ENCODE results near the gene ACACA.

The ACACA gene

GRCh38 chr17:37386462-37386861, 20.2 kb downstream of the ACACA start (continued):
- TF ChIP-seq PRDM4 (tag by site-specific recombination; IDR thresholded peaks at IDR 0.05) (no peak), IKZF3 (tag by site-specific recombination; IDR thresholded peaks at IDR 0.05) (no peak), ZNF16 (tag by site-specific recombination; IDR thresholded peaks at IDR 0.05; ENCODE audit: low read depth) (no peak), ZNF776 (tag by site-specific recombination; IDR thresholded peaks at IDR 0.05; ENCODE audit: borderline replicate concordance) (no peak), ZEB2 (tag by site-specific recombination; IDR thresholded peaks at IDR 0.05) (peak; percentile 63; the same call in 1 of the 2 replicates), ZNF76 (tag by site-specific recombination; IDR thresholded peaks at IDR 0.05; ENCODE audit: borderline replicate concordance, low read depth) (no peak), ZNF626 (tag by site-specific recombination; IDR thresholded peaks at IDR 0.05) (no peak), MZF1 (tag by site-specific recombination; IDR thresholded peaks at IDR 0.05; ENCODE audit: borderline replicate concordance) (no peak), SCRT1 (tag by site-specific recombination; IDR thresholded peaks at IDR 0.05; ENCODE audit: borderline replicate concordance) (no peak), ZFHX2 (tag by site-specific recombination; conservative IDR thresholded peaks at IDR 0.05) (no peak), ZNF560 (tag by site-specific recombination; IDR thresholded peaks at IDR 0.05; ENCODE audit: borderline replicate concordance) (no peak)
- TF ChIP-seq, protein P1, sequence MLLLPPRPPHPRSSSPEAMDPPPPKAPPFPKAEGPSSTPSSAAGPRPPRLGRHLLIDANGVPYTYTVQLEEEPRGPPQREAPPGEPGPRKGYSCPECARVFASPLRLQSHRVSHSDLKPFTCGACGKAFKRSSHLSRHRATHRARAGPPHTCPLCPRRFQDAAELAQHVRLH (tag by site-specific recombination; IDR thresholded peaks at IDR 0.05) = no peak
- TF ChIP-seq, protein P2, sequence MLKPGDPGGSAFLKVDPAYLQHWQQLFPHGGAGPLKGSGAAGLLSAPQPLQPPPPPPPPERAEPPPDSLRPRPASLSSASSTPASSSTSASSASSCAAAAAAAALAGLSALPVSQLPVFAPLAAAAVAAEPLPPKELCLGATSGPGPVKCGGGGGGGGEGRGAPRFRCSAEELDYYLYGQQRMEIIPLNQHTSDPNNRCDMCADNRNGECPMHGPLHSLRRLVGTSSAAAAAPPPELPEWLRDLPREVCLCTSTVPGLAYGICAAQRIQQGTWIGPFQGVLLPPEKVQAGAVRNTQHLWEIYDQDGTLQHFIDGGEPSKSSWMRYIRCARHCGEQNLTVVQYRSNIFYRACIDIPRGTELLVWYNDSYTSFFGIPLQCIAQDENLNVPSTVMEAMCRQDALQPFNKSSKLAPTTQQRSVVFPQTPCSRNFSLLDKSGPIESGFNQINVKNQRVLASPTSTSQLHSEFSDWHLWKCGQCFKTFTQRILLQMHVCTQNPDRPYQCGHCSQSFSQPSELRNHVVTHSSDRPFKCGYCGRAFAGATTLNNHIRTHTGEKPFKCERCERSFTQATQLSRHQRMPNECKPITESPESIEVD (tag by site-specific recombination; IDR thresholded peaks at IDR 0.05) = peak; percentile 84

GRCh38 chr17:37385474-37385990, 21.1 kb downstream of the ACACA start:
- H3K36me3 ChIP-seq (ENCODE audit: control insufficient read depth in 2 of 2, insufficient read depth in 1 of 2, low read length in 2 of 2) = no peaks in the 10 kb centered on the region; a peak in 1 of 3 replicates
- no peak overlapping the region for H3K4me3 ChIP-seq (ENCODE audit: low read depth, low read length)
- POLR2A ChIA-PET = interaction anchor here (1.1 kb wide), 1 partner anchor 22 kb away, joined by 3 read pairs; the partner anchor contains the start of genes ACACA and TADA2A
- CTCF ChIA-PET = interaction anchor here (0.7 to 10.9 kb wide), 4 partner anchors 10 to 786 kb away, joined by 3 to 141 read pairs (median 6); partner anchors contain the start of gene C17orf78
- H3K4me1 ChIP-seq (ENCODE audit: control insufficient read depth, insufficient read depth, low read length) = 0 out of 2 replicates have a peak, but pooled peaks cover 2% of the 10 kb centered on the region
- H3K27ac ChIP-seq (ENCODE audit: extremely low read depth, low read depth, low read length) = 0 out of 2 replicates have a peak overlapping the region, but pooled peaks have one; percentile 13
- H3K9me3 ChIP-seq (ENCODE audit: control insufficient read depth, insufficient read depth, low read depth, low read length) = no peaks in the 10 kb centered on the region
- TF ChIP-seq ZIC2 (tag by site-specific recombination; IDR thresholded peaks at IDR 0.05) (no peak), ZNF76 (tag by site-specific recombination; IDR thresholded peaks at IDR 0.05; ENCODE audit: borderline replicate concordance, low read depth) (no peak), ZNF146 (tag by site-specific recombination; IDR thresholded peaks at IDR 0.05) (no peak), ZEB2 (tag by site-specific recombination; IDR thresholded peaks at IDR 0.05) (no peak), PATZ1 (tag by site-specific recombination; IDR thresholded peaks at IDR 0.05) (no peak), ZNF214 (tag by site-specific recombination; IDR thresholded peaks at IDR 0.05; ENCODE audit: borderline replicate concordance) (no peak), ZNF18 (tag by site-specific recombination; IDR thresholded peaks at IDR 0.05) (no peak)
- TF ChIP-seq, protein P3, sequence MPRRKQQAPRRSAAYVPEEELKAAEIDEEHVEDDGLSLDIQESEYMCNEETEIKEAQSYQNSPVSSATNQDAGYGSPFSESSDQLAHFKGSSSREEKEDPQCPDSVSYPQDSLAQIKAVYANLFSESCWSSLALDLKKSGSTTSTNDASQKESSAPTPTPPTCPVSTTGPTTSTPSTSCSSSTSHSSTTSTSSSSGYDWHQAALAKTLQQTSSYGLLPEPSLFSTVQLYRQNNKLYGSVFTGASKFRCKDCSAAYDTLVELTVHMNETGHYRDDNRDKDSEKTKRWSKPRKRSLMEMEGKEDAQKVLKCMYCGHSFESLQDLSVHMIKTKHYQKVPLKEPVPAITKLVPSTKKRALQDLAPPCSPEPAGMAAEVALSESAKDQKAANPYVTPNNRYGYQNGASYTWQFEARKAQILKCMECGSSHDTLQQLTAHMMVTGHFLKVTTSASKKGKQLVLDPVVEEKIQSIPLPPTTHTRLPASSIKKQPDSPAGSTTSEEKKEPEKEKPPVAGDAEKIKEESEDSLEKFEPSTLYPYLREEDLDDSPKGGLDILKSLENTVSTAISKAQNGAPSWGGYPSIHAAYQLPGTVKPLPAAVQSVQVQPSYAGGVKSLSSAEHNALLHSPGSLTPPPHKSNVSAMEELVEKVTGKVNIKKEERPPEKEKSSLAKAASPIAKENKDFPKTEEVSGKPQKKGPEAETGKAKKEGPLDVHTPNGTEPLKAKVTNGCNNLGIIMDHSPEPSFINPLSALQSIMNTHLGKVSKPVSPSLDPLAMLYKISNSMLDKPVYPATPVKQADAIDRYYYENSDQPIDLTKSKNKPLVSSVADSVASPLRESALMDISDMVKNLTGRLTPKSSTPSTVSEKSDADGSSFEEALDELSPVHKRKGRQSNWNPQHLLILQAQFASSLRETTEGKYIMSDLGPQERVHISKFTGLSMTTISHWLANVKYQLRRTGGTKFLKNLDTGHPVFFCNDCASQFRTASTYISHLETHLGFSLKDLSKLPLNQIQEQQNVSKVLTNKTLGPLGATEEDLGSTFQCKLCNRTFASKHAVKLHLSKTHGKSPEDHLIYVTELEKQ (tag by site-specific recombination; IDR thresholded peaks at IDR 0.05; ENCODE audit: borderline replicate concordance) = no peak
- TF ChIP-seq, protein P4, sequence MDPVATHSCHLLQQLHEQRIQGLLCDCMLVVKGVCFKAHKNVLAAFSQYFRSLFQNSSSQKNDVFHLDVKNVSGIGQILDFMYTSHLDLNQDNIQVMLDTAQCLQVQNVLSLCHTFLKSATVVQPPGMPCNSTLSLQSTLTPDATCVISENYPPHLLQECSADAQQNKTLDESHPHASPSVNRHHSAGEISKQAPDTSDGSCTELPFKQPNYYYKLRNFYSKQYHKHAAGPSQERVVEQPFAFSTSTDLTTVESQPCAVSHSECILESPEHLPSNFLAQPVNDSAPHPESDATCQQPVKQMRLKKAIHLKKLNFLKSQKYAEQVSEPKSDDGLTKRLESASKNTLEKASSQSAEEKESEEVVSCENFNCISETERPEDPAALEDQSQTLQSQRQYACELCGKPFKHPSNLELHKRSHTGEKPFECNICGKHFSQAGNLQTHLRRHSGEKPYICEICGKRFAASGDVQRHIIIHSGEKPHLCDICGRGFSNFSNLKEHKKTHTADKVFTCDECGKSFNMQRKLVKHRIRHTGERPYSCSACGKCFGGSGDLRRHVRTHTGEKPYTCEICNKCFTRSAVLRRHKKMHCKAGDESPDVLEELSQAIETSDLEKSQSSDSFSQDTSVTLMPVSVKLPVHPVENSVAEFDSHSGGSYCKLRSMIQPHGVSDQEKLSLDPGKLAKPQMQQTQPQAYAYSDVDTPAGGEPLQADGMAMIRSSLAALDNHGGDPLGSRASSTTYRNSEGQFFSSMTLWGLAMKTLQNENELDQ (tag by site-specific recombination; IDR thresholded peaks at IDR 0.05; ENCODE audit: low read depth) = no peak

All from HEK293 (cell line).